ENCODE results near the gene ULK4. TPM values are rescaled to one million over a fixed set of nuclear protein-coding genes. Genes with fewer than 3 reads are reported as not detected.

ULK4 gene
- total and polyA plus RNA-seq, 9 of the 15 experiments (the other 6 are each of a cell fraction or from before 2014, with no cell fraction given) = 3.0 to 5.9 (median 3.5) TPM

- no peak for TF ChIP-seq CHD4 (IDR thresholded peaks at IDR 0.05; ENCODE audit: insufficient read depth, insufficient replicate concordance, low read depth, low read length, poor library complexity, severe bottlenecking)
- TF ChIP-seq, protein P1, sequence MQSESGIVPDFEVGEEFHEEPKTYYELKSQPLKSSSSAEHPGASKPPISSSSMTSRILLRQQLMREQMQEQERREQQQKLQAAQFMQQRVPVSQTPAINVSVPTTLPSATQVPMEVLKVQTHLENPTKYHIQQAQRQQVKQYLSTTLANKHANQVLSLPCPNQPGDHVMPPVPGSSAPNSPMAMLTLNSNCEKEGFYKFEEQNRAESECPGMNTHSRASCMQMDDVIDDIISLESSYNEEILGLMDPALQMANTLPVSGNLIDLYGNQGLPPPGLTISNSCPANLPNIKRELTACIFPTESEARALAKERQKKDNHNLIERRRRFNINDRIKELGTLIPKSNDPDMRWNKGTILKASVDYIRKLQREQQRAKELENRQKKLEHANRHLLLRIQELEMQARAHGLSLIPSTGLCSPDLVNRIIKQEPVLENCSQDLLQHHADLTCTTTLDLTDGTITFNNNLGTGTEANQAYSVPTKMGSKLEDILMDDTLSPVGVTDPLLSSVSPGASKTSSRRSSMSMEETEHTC (IDR thresholded peaks at IDR 0.05) = no peak
- no peak for TF ChIP-seq ARID3B (CRISPR knock-in tag; IDR thresholded peaks at IDR 0.05; ENCODE audit: borderline replicate concordance)
- no peak for TF ChIP-seq THRA (IDR thresholded peaks at IDR 0.05)
- TF ChIP-seq, protein P2, sequence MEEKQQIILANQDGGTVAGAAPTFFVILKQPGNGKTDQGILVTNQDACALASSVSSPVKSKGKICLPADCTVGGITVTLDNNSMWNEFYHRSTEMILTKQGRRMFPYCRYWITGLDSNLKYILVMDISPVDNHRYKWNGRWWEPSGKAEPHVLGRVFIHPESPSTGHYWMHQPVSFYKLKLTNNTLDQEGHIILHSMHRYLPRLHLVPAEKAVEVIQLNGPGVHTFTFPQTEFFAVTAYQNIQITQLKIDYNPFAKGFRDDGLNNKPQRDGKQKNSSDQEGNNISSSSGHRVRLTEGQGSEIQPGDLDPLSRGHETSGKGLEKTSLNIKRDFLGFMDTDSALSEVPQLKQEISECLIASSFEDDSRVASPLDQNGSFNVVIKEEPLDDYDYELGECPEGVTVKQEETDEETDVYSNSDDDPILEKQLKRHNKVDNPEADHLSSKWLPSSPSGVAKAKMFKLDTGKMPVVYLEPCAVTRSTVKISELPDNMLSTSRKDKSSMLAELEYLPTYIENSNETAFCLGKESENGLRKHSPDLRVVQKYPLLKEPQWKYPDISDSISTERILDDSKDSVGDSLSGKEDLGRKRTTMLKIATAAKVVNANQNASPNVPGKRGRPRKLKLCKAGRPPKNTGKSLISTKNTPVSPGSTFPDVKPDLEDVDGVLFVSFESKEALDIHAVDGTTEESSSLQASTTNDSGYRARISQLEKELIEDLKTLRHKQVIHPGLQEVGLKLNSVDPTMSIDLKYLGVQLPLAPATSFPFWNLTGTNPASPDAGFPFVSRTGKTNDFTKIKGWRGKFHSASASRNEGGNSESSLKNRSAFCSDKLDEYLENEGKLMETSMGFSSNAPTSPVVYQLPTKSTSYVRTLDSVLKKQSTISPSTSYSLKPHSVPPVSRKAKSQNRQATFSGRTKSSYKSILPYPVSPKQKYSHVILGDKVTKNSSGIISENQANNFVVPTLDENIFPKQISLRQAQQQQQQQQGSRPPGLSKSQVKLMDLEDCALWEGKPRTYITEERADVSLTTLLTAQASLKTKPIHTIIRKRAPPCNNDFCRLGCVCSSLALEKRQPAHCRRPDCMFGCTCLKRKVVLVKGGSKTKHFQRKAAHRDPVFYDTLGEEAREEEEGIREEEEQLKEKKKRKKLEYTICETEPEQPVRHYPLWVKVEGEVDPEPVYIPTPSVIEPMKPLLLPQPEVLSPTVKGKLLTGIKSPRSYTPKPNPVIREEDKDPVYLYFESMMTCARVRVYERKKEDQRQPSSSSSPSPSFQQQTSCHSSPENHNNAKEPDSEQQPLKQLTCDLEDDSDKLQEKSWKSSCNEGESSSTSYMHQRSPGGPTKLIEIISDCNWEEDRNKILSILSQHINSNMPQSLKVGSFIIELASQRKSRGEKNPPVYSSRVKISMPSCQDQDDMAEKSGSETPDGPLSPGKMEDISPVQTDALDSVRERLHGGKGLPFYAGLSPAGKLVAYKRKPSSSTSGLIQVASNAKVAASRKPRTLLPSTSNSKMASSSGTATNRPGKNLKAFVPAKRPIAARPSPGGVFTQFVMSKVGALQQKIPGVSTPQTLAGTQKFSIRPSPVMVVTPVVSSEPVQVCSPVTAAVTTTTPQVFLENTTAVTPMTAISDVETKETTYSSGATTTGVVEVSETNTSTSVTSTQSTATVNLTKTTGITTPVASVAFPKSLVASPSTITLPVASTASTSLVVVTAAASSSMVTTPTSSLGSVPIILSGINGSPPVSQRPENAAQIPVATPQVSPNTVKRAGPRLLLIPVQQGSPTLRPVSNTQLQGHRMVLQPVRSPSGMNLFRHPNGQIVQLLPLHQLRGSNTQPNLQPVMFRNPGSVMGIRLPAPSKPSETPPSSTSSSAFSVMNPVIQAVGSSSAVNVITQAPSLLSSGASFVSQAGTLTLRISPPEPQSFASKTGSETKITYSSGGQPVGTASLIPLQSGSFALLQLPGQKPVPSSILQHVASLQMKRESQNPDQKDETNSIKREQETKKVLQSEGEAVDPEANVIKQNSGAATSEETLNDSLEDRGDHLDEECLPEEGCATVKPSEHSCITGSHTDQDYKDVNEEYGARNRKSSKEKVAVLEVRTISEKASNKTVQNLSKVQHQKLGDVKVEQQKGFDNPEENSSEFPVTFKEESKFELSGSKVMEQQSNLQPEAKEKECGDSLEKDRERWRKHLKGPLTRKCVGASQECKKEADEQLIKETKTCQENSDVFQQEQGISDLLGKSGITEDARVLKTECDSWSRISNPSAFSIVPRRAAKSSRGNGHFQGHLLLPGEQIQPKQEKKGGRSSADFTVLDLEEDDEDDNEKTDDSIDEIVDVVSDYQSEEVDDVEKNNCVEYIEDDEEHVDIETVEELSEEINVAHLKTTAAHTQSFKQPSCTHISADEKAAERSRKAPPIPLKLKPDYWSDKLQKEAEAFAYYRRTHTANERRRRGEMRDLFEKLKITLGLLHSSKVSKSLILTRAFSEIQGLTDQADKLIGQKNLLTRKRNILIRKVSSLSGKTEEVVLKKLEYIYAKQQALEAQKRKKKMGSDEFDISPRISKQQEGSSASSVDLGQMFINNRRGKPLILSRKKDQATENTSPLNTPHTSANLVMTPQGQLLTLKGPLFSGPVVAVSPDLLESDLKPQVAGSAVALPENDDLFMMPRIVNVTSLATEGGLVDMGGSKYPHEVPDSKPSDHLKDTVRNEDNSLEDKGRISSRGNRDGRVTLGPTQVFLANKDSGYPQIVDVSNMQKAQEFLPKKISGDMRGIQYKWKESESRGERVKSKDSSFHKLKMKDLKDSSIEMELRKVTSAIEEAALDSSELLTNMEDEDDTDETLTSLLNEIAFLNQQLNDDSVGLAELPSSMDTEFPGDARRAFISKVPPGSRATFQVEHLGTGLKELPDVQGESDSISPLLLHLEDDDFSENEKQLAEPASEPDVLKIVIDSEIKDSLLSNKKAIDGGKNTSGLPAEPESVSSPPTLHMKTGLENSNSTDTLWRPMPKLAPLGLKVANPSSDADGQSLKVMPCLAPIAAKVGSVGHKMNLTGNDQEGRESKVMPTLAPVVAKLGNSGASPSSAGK (IDR thresholded peaks at IDR 0.05) = no peak
- no peak for TF ChIP-seq FOXA1 (IDR thresholded peaks at IDR 0.05; ENCODE audit: borderline replicate concordance)
- no peak for TF ChIP-seq ZNF699 (CRISPR knock-in tag; IDR thresholded peaks at IDR 0.05; ENCODE audit: insufficient replicate concordance)
- TF ChIP-seq TBP (optimal IDR thresholded peaks at IDR 0.05; ENCODE audit: low read depth, low read length) = no peak
These were observed 261.7 kb downstream of the ULK4 start (continued) for GRCh38 chr3:41700155-41700554.

Measured in K562 (cell line).